ENCODE data around the gene SEM1. TPM values are rescaled to one million over a fixed set of nuclear protein-coding genes. Genes with fewer than 3 reads are reported as not detected.
A peak's percentile ranks its signal among the peaks of the same experiment; 100 is the strongest.
"Not testable (repeated sequence)": the region's sequence is repeated elsewhere in the genome, so short reads cannot be mapped to it uniquely, and the experiment has no call there.

SEM1 gene
- total and polyA plus RNA-seq, 12 donors, result 8.9 to 483 (median 52.6) TPM

DNA sequence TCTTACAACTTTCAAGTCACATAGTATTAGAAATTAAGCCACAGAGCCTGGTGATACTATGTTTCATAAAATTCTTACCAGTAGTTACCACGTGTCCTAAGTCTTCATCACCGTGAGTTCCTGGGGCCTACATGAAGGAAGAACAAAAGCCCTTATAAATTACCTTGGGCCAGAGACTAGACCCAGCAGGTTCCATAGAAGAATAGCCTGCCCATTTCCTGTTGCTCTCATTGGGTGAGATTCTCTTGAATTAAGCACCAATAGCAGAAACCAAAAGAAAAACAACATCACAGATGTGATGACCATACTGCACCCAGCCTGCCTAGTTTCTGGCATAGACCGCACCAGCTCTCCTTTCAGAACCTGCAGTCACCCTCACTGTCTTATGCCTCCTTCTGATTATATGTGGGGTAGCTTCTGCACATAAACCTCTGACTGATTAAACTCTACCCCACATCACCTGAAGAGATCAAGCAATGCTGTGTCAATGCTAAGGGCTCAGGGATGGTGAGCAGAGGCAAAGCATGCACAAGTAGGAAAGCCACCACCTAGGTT lies 18.0 kb upstream of the SEM1 start:
- no peak for DNase-seq
- H3K36me3 ChIP-seq (replicated peaks in 1 of 2), result no peaks in the 10 kb centered on the region
- no peaks in the 10 kb centered on the region for H3K4me1 ChIP-seq (replicated peaks in 1 of 2)
- no peak for TF ChIP-seq POLR2A (IDR thresholded peaks at IDR 0.05)
- TF ChIP-seq, protein P1, sequence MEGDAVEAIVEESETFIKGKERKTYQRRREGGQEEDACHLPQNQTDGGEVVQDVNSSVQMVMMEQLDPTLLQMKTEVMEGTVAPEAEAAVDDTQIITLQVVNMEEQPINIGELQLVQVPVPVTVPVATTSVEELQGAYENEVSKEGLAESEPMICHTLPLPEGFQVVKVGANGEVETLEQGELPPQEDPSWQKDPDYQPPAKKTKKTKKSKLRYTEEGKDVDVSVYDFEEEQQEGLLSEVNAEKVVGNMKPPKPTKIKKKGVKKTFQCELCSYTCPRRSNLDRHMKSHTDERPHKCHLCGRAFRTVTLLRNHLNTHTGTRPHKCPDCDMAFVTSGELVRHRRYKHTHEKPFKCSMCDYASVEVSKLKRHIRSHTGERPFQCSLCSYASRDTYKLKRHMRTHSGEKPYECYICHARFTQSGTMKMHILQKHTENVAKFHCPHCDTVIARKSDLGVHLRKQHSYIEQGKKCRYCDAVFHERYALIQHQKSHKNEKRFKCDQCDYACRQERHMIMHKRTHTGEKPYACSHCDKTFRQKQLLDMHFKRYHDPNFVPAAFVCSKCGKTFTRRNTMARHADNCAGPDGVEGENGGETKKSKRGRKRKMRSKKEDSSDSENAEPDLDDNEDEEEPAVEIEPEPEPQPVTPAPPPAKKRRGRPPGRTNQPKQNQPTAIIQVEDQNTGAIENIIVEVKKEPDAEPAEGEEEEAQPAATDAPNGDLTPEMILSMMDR (IDR thresholded peaks at IDR 0.05), result no peak
- intact Hi-C loops (cut with DNase I), result no loop called here
- 89 to 92% (median 90%) methylated on average over 3 of the region's 3 CpGs for WGBS, 4 donors
- no peaks in the 10 kb centered on the region for H3K9me3 ChIP-seq (replicated peaks in 1 of 3)
- no peak overlapping the region for H3K4me3 ChIP-seq
- H3K27ac ChIP-seq, result no peak overlapping the region
- no peaks in the 10 kb centered on the region for H3K27me3 ChIP-seq

DNA sequence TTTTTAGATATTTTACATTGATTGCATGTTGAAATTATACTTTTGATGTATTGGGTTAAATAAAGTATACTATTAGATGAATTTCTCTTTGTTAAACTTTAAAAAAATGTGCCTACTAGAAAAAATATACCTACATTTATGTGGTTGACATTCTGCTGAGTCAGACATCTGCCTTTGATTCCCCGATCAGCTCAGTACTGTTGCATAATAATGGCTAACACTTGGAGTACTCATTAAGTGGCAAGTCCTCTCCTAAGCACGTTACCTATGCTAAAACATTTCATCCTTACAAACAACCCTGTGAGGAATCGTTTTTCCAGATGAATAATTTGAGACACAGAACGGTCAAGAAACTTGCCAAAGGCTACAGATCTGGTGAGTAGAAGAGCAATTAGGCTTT lies 14.0 kb upstream of the SEM1 start:
- 32 to 49% (median 37%) methylated on average over 4 of the region's 4 CpGs for WGBS, 4 donors
- Histone ChIP-seq H3K9me3 (replicated peaks in 1 of 3) (no peaks in the 10 kb centered on the region), H3K36me3 (replicated peaks in 1 of 2) (no peaks in the 10 kb centered on the region), H3K4me3 (no peak overlapping the region), H3K4me1 (replicated peaks in 1 of 2) (no peaks in the 10 kb centered on the region), H3K27ac (no peak overlapping the region), H3K27me3 (no peaks in the 10 kb centered on the region)
- DNase-seq, result no peak
- TF ChIP-seq, protein P1 (IDR thresholded peaks at IDR 0.05), result no peak
- no peak for TF ChIP-seq POLR2A (IDR thresholded peaks at IDR 0.05)
- intact Hi-C loops (cut with DNase I), result no loop called here

DNA sequence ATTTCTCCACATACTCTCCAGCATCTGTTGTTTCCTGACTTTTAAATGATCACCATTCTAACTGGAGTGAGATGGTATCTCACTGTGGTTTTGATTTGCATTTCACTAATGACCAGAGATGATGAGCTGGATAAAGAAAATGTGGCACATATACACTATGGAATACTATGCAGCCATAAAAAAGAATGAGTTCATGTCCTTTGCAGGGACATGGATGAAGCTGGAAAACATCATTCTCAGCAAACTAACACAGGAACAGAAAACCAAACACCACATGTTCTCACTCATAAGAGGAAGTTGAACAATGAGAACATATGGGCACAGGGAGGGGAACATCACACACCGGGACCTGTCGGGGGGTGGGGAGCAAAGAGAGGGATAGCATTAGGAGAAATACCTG lies 13.3 kb upstream of the SEM1 start:
- intact Hi-C loops (cut with DNase I); H3K9me3 ChIP-seq (replicated peaks in 1 of 3); H3K4me3 ChIP-seq; H3K4me1 ChIP-seq (replicated peaks in 1 of 2); DNase-seq; H3K36me3 ChIP-seq (replicated peaks in 1 of 2); H3K27ac ChIP-seq; H3K27me3 ChIP-seq: not testable (repeated sequence)
- WGBS, 4 donors, result 77 to 93% (median 88%) methylated on average over 2 of the region's 2 CpGs

DNA sequence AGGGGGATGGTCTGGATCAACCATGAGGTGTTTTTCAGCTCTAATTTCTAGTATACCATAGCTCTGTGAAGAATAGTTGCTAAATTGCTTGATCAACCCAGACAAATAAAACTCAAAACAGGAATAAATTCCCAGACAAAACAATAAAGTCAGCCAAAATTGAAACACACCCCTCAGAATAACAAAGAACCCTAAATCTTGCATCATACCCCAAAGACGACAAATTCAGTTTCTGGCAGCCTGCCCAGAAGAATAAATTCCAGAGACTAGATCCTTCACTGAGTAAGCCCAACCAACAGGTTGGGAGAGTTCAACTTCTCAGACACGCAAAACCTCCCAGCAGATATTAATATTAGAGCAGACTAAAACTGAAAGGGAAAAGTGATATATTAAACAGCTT lies 11.2 kb upstream of the SEM1 start:
- 21 to 36% (median 26%) methylated on average over 2 of the region's 2 CpGs for WGBS, 4 donors
- DNase-seq, result peak in 3 of 7 donors; percentile 20 to 42 (median 39)
- Histone ChIP-seq H3K4me3 (no peak overlapping the region), H3K27ac (no peak overlapping the region), H3K9me3 (replicated peaks in 1 of 3) (no peaks in the 10 kb centered on the region), H3K36me3 (replicated peaks in 1 of 2) (no peaks in the 10 kb centered on the region), H3K27me3 (peaks cover 9% of the 10 kb centered on the region), H3K4me1 (replicated peaks in 1 of 2) (no peaks in the 10 kb centered on the region)
- no peak for TF ChIP-seq POLR2A (IDR thresholded peaks at IDR 0.05)
- TF ChIP-seq, protein P1 (IDR thresholded peaks at IDR 0.05), result no peak
- intact Hi-C loops (cut with DNase I), result no loop called here

DNA sequence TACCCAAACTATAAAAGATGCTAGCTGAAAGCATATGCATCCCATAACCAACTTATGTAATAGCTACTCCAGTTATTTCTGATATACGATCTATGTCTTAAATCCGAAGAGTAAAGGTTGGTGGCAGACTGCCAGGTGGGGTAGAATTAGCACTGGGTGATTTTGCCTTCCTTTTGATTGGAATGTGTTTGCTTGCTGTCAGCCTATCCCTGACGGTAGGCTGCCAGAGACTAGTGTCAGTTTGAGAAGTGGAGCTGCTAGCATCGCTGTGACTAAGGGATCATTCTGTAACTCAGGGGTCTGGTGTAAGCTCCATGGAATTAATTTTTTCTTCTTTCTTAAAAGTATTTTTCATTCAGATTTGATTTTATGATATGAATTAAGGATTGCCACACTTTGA lies 9.5 kb upstream of the SEM1 start:
- 38 to 45% (median 39%) methylated on average over 4 of the region's 4 CpGs for WGBS, 4 donors
- Histone ChIP-seq H3K4me3 (no peak overlapping the region), H3K9me3 (replicated peaks in 1 of 3) (no peaks in the 10 kb centered on the region), H3K4me1 (replicated peaks in 1 of 2) (no peaks in the 10 kb centered on the region), H3K27ac (no peak overlapping the region), H3K27me3 (peaks cover 9% of the 10 kb centered on the region), H3K36me3 (replicated peaks in 1 of 2) (no peaks in the 10 kb centered on the region)
- intact Hi-C loops (cut with DNase I), result no loop called here
- TF ChIP-seq, protein P1 (IDR thresholded peaks at IDR 0.05), result no peak
- no peak for TF ChIP-seq POLR2A (IDR thresholded peaks at IDR 0.05)
- DNase-seq, result no peak

All from adrenal gland (tissue), 12 donors.